Left colon (tissue), 2 donors: Measurements from ENCODE around the gene BTRC. TPM values are rescaled to one million over a fixed set of nuclear protein-coding genes. Genes with fewer than 3 reads are reported as not detected.

ENCODE experiments used
- ATAC-seq: fragments of 200-7000 bp; cut with Tn5 transposase; one replicate; pipeline ENCODE4 v1.9.1; 2020; ENCODE audit warnings: mild to moderate bottlenecking, moderate library complexity
- DNase-seq, 2 donors: peaks; one replicate each; pipeline ENCODE4 v3.0.0-alpha.2; 2020
- intact Hi-C, 2 donors: fragments of 100-400 bp; cut with DNase I in 1 of 2; cut with micrococcal nuclease in 1 of 2; formaldehyde crosslinking; loops; one replicate each; pipeline versions ENCODE4 v1.11.2 to v1.14.0; 2022; cut with DNase I, micrococcal nuclease
- total RNA-seq, 2 donors: library from RNA; stranded (reverse); fragmentation: NEBNext Ultra II Directional; extraction: Animal tissue kit (Norgen Biotek cat#: 25700); gene quantifications; one replicate each; pipeline ENCODE4 v1.2.1, GENCODE V29; 2021
- donor health status: DM: no; HTN: no; CAD: no.
- donor health status: DM: yes; HTN: yes; CAD: no.

BTRC gene
- total RNA-seq, 2 donors from 2014 or later: 13.0 to 15.5 TPM

DNA sequence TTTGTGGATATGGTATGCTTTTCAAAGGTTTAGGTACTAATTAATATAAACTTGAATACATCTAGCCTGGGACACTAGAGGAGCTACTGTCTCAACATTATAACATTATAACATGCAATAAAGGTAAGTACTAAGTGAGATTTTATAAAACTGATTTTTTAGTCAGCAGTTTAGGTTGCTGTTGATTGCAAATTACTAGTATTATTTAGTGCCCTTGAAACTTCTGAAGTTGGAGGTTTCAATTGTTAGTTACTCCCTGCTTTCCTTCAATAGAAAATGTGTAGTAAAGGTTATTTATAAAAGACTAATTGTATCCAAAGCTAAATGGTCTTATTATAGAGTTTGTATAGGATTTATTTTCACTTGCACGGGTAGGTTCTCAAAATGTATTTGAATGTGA, 138.8 kb downstream of the BTRC start:
- ATAC-seq: no peak
- DNase-seq: no peak
- intact Hi-C loops: no loop called here

DNA sequence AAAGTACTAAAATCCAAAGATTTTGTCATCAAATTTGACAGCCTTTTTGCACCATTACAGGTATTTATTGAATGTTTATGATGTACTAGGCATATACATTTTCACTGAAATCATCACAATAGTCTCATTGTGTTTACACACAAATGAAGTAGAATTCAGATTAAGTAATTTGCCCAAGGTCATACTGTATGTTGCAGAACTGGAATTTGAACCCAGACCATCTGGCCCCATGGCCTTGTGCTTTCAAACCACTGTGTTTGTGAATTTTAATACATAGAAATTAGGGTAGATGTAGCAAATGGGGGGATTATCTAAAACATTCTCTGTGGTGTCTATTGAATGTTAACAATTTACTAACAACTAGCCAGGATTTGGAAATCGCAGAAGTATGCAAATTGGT, 139.3 kb downstream of the BTRC start:
- no peak for DNase-seq
- no peak for ATAC-seq
- intact Hi-C loops: no loop called here

DNA sequence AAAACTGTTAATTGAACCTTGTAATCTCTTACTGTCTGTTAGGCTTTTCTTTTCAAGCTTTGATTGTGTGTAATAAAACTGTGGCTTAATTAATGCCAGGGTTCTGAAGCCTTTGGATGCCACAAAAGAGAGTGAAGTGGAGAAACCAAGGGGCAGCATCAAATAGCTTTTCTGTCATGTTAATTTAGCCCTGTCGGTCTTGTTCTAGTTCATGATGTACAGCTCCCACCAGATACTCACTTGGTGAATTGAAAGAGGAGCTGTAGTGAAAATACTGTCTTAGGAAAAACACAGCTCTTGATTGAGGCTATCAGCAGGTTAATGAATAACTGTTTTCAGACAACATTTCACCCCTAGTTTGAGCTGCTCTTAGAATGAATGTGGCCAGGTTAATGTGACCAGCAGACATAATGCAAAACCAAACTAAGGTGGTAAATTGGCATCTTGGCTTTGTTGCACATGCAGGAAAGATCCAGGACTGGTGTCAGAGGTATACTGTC, 139.9 kb downstream of the BTRC start:
- intact Hi-C loops: no loop called here
- ATAC-seq (no peak), DNase-seq (no peak)

DNA sequence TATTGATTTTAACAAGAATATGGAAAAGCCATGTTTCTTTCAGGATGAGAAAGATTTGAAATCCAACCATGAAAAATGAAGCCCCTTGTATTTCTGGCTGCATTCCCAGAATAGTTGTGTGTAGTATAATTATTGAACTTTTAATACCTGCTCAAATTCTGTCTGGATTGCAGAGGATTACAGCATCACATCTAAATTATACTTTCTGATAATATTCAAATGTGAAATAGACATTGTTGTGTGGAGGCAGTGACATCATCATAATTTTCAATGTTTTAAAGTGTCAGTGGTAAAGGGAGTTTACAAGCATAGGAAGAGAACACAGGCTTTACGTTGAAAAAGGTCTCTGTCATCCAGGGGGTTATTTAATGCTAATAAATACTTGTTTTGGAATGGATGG, 140.7 kb downstream of the BTRC start:
- ATAC-seq: no peak
- DNase-seq: no peak
- intact Hi-C loops: no loop called here

DNA sequence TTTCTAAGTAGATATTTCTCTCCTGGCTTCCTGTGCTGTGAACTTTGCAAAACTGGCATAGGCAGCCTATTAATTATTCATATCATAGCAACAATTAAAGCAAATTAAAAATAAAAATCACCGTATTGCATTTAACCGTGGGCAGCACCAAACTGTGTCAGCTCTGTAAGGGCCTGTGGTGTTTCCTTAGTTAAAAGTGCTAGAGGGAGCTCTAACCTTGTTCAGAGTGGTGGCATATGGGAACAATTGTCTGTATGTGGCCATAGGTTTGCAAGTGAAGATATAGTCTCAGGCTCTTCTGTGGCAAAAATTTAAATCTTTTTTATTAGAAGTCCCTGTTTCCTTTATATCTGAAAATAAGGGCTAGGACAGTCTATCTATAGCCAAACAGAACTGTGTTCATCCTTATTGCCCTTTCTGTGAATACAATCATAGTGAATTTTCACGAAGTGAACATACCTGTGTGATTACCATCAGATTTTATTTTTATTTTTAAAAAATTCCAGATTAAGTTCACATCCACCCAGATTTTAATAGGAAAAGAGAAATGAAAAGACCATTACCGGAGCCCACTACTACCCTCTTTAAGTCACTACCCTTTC, 141.5 kb downstream of the BTRC start:
- no peak for DNase-seq
- peak; percentile 53 for ATAC-seq
- intact Hi-C loops: no loop called here

DNA sequence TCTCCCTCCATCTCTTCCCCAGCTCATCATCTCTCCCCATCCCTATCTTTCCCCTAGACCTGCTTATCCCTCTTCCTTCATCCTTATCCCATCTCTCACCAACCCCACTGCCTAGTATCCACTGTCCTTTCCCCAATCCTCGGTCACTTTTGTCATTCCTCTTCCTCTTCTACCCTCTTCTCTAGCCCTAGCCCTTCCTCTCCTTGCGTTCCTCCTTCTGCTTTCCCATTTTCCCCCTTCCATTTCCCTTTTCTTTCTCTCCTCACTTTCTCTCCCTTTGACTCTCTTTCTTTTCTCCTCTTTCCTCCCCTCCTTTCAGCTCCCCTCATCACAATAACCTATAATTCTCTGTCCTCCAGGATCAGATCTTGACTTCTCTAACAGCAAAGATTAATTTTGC, 150.5 kb downstream of the BTRC start:
- ATAC-seq (no peak), DNase-seq (no peak)
- intact Hi-C loops: no loop called here

DNA sequence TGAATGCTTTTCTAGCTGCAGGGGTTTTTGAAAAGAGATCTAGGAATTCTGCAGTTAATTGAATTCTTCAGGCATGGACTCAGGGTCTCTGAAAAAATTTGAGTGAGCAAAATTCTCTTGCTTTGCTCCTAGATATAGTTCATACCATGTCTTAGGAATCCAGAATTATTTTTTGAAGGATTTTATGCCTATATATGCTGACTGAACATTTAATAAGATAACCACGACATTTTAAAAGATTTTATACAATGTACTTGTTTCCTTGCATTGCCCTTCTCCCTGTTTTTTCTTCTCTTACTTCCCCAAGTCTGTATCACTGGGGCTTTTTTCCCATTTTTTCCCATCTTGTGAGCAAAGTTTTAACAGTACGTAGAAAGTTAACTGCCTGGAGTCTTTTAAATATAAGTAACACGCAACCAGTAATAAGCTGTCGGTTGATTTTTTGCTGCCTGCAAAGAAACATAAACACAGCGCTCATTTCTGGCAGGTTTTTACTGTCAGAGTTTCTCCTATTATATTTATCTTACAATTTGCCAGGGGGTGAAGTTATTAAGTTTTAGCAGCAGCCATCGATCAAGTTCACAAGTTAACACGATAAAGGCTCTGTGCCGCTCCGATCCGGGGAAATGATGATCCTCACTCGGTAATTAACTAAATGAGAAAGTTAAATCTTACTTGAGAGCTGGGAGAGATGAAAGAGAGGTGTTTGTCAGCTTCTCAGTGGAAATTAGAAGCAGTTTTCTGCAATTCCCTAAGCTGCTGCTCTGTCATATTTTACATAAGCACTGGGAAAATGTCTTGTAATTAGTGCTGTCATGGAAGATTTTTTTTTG, 153.1 kb downstream of the BTRC start:
- DNase-seq: no peak
- no peak for ATAC-seq

DNA sequence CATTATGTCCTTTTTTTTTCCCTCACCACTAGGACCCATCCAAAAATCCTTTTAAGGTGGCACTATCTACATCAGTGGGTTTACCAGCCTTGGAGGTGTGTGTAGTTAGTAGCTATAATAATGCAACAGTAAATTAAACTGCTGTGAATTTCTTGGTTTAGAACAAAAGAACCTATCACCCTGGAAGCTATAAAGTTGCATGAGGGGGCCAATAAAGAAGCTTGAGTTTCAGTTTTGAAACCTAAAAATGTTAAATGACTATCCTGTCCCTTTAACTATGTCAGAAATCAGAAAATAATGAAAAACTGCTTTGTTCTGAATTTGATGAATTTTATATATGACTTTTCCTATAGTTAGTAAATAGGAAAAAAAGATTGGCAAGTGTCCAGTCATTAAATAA, 153.9 kb downstream of the BTRC start:
- ATAC-seq: no peak
- DNase-seq: no peak
- intact Hi-C loops: no loop called here

More for the DNA sequence above, 153.1 kb downstream of the BTRC start:
- intact Hi-C loops: no loop called here

DNA sequence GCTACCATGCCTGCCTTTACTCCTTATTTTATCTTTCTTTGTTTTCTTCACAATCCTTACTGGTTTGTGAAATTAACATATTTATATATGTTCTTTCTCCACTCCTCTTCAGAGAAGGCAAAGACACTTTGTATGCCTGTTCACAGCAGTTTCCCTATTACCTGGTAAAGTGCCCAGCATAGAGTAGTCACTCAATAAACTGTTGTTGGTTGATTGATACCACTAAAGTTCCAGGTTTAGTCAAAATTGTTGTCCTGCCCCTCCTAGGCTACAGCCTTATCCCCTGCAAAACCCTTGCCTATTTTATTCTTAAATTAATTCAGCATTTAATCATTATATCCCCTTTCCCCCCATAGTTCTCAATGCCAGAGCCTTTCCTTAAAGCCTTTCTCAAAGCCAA, 158.0 kb downstream of the BTRC start:
- intact Hi-C loops: no loop called here
- ATAC-seq (no peak), DNase-seq (no peak)

DNA sequence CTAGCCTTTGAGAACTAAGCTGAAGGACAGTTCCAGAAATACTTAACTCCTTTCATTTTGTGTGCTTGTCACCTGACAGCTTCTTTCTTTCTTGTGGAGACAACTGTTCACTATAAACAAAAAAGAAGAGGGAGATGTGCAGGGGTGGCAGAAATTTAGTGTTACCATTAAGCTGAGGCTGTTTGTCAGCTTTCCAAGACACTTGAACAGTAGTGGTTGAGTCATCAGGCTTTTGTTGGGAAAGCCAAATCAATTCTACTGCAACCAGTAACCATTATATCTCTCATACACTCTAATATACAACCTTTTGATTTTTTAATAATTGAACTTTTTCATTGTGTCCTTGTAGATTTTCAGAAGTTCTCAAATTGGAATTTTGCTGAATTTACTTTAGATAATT, 158.8 kb downstream of the BTRC start:
- intact Hi-C loops: no loop called here
- no peak for DNase-seq
- ATAC-seq: no peak

DNA sequence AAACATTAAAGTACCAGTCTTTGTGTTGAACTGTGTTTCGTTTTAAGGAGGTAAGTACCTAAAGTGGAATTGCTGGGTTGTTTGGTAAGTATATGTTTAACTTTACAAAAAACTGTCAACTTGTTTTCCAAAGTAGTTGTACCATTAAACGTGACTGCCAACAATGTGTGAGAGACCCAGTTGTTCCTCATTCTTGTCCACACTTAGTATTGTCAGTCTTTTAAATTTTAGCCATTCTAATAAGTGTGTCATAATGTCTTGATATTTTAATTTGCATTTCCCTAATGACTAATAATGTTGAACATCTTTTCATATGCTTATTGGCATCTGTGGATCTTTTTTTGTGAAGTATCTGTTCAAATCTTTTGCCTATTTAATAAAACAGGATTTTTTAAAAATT, 159.8 kb downstream of the BTRC start:
- intact Hi-C loops: no loop called here
- no peak for DNase-seq
- no peak for ATAC-seq

DNA sequence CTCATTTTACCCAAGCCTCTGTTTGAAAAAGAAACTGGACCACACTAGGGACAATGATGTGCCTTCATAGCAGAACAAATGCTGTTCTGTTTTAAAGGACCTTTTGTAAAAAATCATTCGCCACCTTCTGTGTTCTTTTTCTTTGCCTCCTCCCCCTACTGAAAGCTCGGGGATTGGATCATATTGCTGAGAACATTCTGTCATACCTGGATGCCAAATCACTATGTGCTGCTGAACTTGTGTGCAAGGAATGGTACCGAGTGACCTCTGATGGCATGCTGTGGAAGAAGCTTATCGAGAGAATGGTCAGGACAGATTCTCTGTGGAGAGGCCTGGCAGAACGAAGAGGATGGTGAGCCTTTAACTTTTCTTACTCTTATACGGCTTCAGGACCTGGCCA, 171.9 kb downstream of the BTRC start:
- no peak for ATAC-seq
- intact Hi-C loops: no loop called here
- no peak for DNase-seq

DNA sequence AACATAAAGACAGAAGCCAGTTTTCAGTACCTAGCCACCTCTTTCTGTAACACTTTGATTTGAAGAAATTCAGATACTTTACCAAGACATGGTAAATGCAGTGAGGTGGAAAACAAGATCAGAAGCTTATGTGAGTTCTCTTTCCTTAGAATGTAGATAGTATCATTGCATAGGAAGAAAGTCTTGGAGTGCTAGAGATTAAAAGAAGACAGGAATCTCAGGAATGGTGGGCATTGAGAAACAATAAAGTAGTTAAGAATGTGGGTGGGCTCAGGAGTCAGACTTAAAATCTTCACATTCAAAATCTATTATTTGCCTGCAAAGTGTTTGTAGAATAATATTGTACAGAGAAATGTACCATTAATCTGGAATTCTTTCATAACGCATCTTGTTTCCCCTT, 175.2 kb downstream of the BTRC start:
- intact Hi-C loops: no loop called here
- ATAC-seq (no peak), DNase-seq (no peak)

DNA sequence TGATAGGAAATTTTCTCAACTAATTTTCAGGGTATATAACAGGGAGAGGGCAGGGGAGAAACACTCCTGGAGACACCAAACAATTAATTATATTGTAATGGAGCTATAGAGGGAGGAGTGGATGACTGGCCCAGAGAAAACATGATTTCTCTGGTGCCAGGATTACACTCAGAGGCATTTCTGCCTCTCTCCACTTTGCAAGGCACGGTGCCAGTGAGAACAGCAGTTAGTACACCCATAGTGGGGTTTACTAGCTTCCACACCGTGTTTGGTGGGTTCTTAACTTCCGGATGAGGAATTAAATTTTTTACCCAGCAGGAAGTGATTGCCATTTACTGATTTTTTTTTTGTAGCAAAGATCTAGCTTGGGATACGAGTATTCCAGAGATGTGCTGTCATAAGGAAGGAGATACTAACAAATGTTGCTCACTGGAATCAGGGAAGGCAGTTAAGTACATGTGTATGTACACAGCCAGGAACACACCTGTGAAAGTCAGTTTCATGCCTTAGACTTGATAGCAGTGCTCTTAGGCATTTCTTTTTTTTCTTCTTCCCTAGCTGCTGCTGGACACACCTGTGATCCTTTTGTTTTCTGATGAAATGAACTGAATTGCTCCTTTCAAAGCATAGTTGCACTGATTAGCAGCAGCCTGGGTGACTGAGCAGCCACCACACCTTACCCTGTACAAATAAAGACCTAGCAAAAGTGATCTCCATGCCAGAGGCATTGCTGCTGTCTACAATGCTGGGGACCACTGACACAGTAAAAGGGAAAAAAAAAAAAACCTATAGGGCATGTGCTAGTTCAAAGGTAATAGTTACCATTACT, 176.0 kb downstream of the BTRC start:
- DNase-seq (peak in 1 of 2 donors; percentile 10), ATAC-seq (peak; percentile 90)
- intact Hi-C loops: no loop called here

DNA sequence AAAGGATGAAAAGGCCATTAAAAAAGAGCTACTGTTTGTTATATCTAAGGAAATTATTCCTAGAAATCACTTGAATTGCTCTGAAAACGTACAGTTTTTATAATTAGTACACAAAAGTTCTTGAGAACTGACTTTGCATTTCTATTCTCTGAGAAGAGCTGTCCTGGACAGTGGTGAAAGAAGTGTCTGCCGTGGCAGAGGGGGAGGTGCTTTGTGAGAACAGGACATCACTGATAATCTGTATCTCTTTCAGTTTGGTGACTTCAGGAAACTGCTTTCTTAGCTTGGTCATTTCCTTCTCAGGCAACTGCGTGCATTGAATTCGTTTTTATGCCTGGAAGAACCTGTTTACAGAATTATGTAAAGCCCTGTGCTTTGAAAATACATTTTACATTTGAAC, 182.0 kb downstream of the BTRC start:
- DNase-seq (no peak), ATAC-seq (no peak)
- intact Hi-C loops: no loop called here

DNA sequence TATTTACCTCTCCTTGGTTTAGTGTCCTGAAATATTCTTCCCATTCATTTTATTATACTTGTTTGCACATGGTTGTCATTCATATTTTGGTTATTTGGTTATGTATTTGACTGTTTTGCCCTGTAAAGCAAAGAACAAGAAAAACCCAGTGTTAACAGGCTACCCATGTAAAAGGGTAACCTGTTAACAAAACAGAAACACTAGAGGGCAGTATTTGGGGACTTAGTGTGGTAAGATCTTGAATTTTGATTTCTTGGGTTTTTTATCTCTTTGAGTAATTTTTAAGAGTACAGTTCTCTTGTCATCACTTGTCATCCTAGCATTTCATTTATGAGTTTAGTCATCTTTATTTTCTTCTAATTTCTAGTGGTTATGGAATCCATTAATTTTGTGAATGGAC, 182.8 kb downstream of the BTRC start:
- ATAC-seq (no peak), DNase-seq (no peak)
- intact Hi-C loops: no loop called here

DNA sequence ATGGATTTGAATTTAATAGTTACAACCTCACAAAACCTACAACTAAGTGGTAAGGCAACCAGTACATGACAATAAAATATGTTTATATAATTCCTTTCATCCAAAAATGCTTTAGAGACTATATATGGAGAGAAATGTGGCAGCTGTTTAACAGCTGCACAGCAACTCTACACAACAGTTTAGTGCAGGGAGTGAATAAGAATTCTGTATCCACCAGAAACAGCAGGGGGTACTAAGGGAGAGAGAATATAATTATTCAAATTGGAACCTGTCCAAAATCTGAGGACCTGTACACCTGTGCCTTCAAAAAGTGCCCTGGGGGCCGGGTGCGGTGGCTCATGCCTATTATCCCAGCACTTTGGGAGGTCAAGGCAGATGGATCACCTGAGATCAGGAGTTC, 184.5 kb downstream of the BTRC start:
- DNase-seq (no peak), ATAC-seq (no peak)
- intact Hi-C loops: no loop called here

DNA sequence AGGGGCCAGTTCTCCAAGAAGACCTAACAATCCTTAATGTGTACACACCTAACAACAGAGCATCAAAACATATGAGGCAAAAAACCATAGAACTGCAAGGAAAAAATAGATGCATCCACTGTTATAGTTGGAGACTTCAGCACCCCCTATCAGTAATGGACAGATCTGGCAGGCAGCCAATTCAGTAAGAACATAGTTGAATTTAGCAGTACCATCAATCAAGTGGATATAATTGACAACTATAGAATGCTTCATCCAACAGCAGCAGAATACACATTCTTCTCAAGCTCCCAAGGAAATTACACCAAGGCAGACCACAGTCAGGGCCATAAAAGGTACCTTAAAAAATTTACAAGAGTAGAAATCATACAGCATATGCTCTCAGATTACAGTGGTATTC, 191.9 kb downstream of the BTRC start:
- DNase-seq: no peak
- no peak for ATAC-seq
- intact Hi-C loops: no loop called here

DNA sequence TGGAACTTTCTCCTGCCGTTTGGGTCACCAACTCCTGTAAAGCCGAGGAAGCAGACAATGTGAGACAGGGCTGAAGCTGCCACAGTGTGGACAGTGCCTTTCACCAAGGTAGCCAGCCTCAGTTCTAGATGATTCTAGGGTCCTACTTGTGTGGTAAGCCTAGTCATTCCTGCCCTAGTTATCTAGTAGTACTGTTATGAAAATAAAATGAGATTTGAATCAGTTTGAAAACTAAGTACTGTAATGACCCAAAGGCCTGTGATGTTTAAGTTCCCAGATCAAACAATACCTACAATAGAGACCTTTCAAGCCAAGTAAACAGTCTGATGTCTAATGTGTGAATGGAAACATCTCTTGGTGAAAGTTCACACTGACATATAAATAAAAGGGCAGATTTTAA, 197.0 kb downstream of the BTRC start:
- DNase-seq (no peak), ATAC-seq (no peak)
- intact Hi-C loops: no loop called here

DNA sequence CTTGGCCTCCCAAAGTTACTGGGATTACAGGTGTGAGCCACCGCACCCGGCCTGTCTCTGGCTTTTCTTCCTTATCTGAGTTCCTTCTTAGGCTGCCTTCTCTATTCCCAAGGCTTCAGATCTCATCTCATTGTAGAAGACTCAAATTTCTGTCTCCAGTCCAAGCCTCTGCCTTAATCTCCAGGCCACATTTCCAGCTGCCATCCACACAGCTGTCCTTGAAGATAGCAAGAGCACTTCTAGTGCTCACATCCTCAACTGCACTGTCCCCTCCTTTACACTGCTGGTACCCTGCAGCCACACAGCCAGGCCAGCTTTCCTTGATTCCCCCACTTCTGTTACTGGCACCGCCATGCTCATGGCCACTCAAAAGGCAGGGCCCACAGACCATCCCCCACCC, 198.5 kb downstream of the BTRC start:
- DNase-seq: no peak
- intact Hi-C loops: no loop called here
- ATAC-seq: no peak
